ENCODE measurements around the gene PTMA.

The PTMA gene

GRCh38 chr2:231691251-231691772 is 17.0 kb upstream of the PTMA start:
- no peak overlapping the region for H3K4me3 ChIP-seq (ENCODE audit: low read length)
- H2AFZ ChIP-seq (ENCODE audit: low read length): no peak overlapping the region
- peak; percentile 27 for DNase-seq
- H3K4me1 ChIP-seq (ENCODE audit: low read length): no peaks in the 10 kb centered on the region
- no peaks in the 10 kb centered on the region for H3K36me3 ChIP-seq (replicated peaks; ENCODE audit: insufficient read depth, low read length)
- H3K9me2 ChIP-seq (replicated peaks; ENCODE audit: insufficient read depth, low read length): no peaks in the 10 kb centered on the region
- no peak overlapping the region for H3K4me2 ChIP-seq (ENCODE audit: low read depth, low read length)
- H3K79me2 ChIP-seq (ENCODE audit: low read length): no peaks in the 10 kb centered on the region
- peak overlapping the region; percentile 18; the same call in 1 of the 2 replicates for H3K27ac ChIP-seq (ENCODE audit: low read length)
- no peaks in the 10 kb centered on the region for H3K9me3 ChIP-seq (replicated peaks; ENCODE audit: insufficient read depth, low read length)
- no peaks in the 10 kb centered on the region for H4K20me1 ChIP-seq (ENCODE audit: insufficient read depth, low read length)
- no peaks in the 10 kb centered on the region for H3F3A ChIP-seq (ENCODE audit: insufficient read depth, low read length)
- H3K9ac ChIP-seq (ENCODE audit: low read length): no peak overlapping the region
- H3K27me3 ChIP-seq (replicated peaks; ENCODE audit: insufficient read depth, low read length): no peaks in the 10 kb centered on the region
- TF ChIP-seq EZH2 (optimal IDR thresholded peaks at IDR 0.05; ENCODE audit: low read depth, low read length): no peak
- no peak for TF ChIP-seq CTCF (IDR thresholded peaks at IDR 0.05; ENCODE audit: low read length)
- TF ChIP-seq EZH2phosphoT487 (IDR thresholded peaks at IDR 0.05; ENCODE audit: low read length): no peak

GRCh38 chr2:231692847-231693246 is 15.5 kb upstream of the PTMA start:
- Histone ChIP-seq H3K79me2 (ENCODE audit: low read length) (no peaks in the 10 kb centered on the region), H3K4me2 (ENCODE audit: low read depth, low read length) (no peak overlapping the region), H3K9ac (ENCODE audit: low read length) (no peak overlapping the region), H3K27me3 (replicated peaks; ENCODE audit: insufficient read depth, low read length) (no peaks in the 10 kb centered on the region), H3K36me3 (replicated peaks; ENCODE audit: insufficient read depth, low read length) (no peaks in the 10 kb centered on the region), H2AFZ (ENCODE audit: low read length) (no peak overlapping the region), H3F3A (ENCODE audit: insufficient read depth, low read length) (no peaks in the 10 kb centered on the region), H3K9me3 (replicated peaks; ENCODE audit: insufficient read depth, low read length) (no peaks in the 10 kb centered on the region), H3K4me1 (ENCODE audit: low read length) (no peaks in the 10 kb centered on the region), H4K20me1 (ENCODE audit: insufficient read depth, low read length) (no peaks in the 10 kb centered on the region), H3K4me3 (ENCODE audit: low read length) (no peak overlapping the region), H3K9me2 (replicated peaks; ENCODE audit: insufficient read depth, low read length) (no peaks in the 10 kb centered on the region), H3K27ac (ENCODE audit: low read length) (no peak overlapping the region)
- no peak for DNase-seq
- no peak for TF ChIP-seq EZH2phosphoT487 (IDR thresholded peaks at IDR 0.05; ENCODE audit: low read length)
- TF ChIP-seq CTCF (IDR thresholded peaks at IDR 0.05; ENCODE audit: low read length): no peak

GRCh38 chr2:231693956-231694355 is 14.4 kb upstream of the PTMA start:
- Histone ChIP-seq H4K20me1 (ENCODE audit: insufficient read depth, low read length) (no peaks in the 10 kb centered on the region), H3K79me2 (ENCODE audit: low read length) (no peaks in the 10 kb centered on the region), H3K4me1 (ENCODE audit: low read length) (no peaks in the 10 kb centered on the region), H3K36me3 (replicated peaks; ENCODE audit: insufficient read depth, low read length) (no peaks in the 10 kb centered on the region), H2AFZ (ENCODE audit: low read length) (no peak overlapping the region), H3K9me2 (replicated peaks; ENCODE audit: insufficient read depth, low read length) (no peaks in the 10 kb centered on the region), H3K9ac (ENCODE audit: low read length) (no peak overlapping the region), H3K4me3 (ENCODE audit: low read length) (no peak overlapping the region), H3K27me3 (replicated peaks; ENCODE audit: insufficient read depth, low read length) (no peaks in the 10 kb centered on the region), H3K27ac (ENCODE audit: low read length) (no peak overlapping the region), H3K9me3 (replicated peaks; ENCODE audit: insufficient read depth, low read length) (no peaks in the 10 kb centered on the region), H3F3A (ENCODE audit: insufficient read depth, low read length) (no peaks in the 10 kb centered on the region), H3K4me2 (ENCODE audit: low read depth, low read length) (no peak overlapping the region)
- DNase-seq: no peak
- TF ChIP-seq CTCF (IDR thresholded peaks at IDR 0.05; ENCODE audit: low read length): no peak
- no peak for TF ChIP-seq EZH2phosphoT487 (IDR thresholded peaks at IDR 0.05; ENCODE audit: low read length)
- no peak for TF ChIP-seq EZH2 (optimal IDR thresholded peaks at IDR 0.05; ENCODE audit: low read depth, low read length)

Measured in MM.1S (cell line).